GM19043 (cell line): ENCODE data around the gene ATP2A3.

Source experiments
- ATAC-seq: cut with Tn5 transposase; IDR thresholded peaks from one replicate; pipeline ENCODE4 v1.9.1; 2021; ENCODE audit warnings: low read depth; ENCODE audit not compliant: unreplicated experiment

Gene ATP2A3

DNA sequence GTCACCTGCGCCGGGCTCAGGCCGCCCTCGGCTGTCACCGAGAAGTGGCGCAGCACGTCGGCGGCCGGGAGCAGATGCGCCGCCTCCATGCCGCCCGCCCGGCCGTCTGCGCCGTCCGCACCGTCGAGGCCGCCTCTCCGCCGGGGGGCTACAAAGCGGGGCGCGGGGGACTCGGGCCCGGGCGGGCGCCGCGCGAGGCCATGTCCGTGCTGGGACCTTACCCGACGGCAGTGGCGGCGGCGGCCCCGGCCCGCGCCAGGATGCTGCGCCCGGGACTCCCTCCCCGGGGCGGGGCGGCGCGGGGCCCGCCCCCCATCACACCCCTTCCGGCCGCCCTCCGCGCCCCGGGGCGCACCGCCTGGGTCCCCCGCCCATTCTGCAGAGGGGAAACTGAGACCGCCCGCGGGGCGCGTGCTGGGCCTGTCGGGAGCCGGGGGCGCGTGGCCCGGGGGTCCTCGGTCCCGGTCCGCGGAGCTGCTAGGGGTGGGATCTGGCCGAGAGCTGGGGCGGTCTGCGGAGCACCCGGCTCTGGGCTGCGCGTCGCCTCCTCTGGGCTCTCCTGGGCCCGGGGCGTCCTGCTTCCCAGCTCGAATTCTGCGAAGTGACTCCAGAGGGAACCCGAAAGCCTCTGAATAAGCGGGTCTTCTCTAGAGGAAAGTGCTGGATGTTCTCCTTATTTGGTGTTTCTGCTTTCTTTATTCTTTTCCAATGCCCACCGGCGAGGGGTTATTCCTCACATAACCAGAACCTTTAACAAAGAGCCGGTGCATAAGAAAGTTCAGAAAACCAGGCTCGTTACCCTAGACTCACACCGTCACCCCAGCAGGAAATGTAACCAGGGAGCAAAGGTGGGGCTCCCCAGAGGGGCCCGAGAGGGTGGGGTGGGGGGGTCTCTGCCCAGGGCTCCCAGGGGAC is at the start of gene ATP2A3:
TSS of gene ATP2A3 (minus strand) at position 235 of the 915 bp plus-strand sequence. CDS start at position 89, 146 bp downstream.
- ATAC-seq: no peak

- ATAC-seq: no peak
These were observed 46.5 kb upstream of the ATP2A3 start for GRCh38 chr17:4010754-4011153.

DNA sequence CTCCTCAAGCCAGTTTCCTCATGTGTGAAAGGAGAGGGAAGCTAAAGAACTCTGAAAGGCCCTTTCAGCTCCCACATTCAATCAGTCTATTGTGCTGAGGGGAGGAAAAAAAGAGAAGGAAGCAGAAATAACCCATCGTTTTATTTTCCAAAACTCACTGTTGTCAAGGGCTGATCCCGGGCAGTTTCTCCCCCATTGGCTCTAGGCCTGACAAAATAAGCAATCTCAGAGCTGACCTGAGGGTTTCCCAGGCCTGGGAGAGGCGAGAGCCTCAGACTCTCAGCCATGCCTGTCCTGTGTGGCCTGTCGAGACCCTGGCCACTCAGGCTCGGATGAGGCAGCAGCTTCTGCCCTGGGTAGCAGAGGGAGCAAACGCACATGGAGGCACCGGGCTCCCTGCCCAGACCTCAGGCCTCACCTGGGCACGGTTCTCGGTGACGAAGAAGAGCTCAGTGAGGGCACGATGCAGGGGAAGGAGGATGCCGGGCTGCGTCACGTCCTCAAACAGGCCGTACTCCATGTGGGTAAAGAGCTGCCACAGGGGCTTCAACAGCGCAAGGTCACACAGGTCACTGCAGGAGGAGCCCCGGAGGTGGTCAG is 45.0 kb upstream of the ATP2A3 start:
- ATAC-seq: no peak

- ATAC-seq: no peak
These were observed 44.4 kb upstream of the ATP2A3 start for GRCh38 chr17:4008441-4009185.

DNA sequence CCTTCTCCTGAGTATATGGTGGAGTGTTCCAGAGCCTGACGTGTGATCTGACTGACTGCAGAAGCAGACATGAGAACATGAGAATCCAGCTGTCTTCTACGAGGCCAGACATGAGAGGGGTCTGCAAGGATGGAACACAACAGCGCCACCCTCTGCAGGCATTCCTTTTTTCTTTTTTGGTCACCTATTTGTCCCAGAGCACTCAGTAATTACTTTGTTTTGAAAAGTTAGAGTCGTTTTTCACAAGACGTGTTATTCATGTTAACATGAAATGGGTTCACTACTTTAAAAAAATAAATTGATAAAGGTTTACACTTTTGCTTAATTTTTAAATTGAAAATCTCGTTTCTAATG is 43.8 kb upstream of the ATP2A3 start:
- ATAC-seq: no peak

DNA sequence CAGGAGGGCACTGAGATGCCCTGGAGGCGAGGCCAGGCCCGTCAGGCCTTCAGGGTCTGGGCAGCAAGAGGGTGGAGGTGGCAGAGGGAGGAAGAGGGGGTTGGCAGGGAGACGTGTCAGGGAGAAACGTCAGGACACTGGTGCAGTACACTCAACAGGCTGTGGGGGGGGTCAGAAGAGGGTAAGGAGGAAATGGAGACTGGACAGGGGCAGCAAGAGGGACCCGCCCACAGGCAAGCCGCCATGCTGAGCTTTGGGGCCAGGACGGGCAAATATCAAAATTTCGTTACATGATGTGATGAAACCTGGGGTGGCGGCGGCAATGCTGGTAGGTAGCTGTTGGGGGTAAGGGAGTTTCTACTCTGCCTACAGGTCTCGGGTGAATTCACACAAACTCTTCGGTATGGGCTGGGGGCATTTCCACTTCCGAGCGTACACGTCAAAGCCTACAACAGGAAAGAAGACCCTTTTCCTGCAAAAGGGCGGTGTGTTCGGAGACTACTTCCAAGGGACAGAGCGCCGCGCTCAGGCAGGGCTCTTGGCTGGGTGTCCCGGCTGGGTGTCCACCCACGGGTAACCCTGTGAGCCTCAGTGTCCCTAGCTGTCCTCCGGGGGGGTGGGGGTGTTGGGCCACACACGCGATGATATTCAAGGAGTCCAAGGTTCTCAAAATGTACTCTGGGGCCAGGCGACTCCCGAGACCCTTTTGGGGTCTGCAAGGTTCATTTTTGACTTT is 43.3 kb upstream of the ATP2A3 start:
- no peak for ATAC-seq

GRCh38 chr17:4006745-4007211 is 42.5 kb upstream of the ATP2A3 start:
- ATAC-seq: no peak

DNA sequence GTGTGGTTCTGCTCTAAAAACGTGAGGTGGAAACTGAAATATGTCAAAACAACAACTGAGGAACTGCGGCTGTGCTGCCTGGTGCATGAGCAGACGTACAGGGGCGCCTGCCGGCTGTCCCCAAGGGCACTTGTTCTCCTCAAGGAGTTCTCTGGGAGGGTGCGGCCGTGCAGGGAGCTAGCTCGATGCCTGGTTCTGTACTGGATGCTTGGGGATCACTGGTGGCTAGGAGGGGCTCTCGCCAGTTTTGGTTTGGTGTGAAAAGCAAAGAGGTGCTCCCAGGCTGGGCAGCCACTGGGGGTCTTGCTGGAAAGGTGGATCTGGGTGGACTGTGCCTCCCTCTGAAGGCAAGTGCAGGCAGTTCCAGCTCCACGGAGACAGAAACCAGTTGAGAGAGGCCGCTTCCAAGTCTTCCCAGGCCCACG is 41.9 kb upstream of the ATP2A3 start:
- ATAC-seq: no peak

GRCh38 chr17:4005296-4006164 is 41.3 kb upstream of the ATP2A3 start:
- ATAC-seq: no peak

DNA sequence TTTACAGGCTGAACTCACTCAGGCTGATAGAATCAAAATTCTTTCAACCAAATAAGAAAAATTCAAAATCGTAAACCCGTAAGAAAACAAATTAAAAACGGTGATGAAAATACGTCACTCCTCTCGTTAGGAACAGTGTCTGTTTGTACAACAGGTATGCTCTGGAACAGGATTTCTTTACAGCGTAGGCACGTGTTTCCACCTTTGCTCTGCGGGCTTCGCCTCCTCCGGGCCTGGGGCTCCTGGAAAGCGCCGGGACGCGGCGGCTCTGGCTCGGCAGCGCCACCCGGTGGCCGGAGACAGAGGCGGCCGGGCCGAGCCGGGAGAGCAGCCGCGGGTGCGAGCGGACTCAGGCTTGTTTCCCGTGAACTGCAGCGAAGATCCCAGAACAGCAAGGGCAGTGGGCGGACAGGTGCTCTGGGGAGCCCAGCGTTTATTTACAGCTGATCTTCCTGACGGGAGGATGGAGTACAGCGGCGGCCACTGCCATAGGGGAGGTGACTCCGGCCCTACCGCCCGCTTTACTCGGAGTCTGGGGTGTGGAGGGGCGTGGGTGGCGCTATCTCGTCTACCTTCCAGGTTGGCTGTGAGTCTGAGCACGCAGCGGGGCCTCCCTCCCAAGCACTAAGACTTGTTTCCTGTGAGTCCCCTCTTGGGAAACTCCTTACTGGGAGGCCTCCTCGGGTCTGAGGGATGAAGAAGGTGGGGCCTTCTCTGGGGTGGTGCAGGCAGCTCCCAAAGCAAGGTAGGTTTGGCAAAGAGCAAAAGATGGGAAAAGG is 40.5 kb upstream of the ATP2A3 start:
- no peak for ATAC-seq

GRCh38 chr17:4003501-4004421 is 39.5 kb upstream of the ATP2A3 start:
- ATAC-seq: no peak

DNA sequence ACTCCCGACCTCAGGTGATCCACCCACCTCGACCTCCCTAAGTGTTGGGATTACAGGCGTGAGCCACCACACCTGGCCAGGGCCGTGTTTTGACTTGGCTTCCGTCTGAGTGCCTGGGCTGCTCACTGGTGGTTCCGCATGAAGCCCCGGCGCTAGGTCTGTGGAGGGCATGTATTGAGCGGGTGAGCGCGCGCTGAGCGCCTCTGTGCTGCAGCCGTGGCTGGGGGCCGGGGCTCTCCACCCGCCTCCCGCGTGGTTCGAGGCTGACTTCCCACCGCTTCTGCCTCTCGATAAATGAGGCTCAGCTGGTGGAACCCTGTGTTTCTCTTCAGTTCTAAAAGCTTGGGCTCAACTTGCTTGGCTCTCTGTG is 38.9 kb upstream of the ATP2A3 start:
- no peak for ATAC-seq

DNA sequence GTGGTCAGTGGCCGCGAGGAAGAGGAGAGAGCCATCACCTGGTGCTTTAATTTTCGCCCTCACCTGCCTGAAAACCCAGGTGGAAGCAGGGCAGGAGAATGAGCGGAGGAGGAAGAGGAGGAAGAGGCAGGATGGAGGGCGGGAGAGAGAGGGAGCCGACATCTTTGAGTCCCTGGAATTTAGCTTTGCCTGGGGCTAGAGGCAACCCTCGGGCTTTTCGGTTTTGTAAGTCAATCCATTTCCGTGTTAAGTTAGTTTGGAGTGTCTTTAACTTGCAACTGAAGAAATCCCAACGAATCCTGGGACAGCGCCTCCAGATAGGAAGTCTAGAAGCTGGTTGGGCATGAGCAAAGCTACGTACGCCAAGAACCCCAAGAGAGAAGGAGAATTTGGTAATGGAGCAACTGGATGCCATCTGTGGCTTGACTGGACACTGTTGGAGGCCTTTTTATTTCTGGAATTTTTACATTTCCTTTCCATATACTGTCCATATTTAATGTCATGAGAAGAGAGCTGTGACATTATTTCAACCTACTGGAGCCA is 36.9 kb upstream of the ATP2A3 start:
- no peak for ATAC-seq

DNA sequence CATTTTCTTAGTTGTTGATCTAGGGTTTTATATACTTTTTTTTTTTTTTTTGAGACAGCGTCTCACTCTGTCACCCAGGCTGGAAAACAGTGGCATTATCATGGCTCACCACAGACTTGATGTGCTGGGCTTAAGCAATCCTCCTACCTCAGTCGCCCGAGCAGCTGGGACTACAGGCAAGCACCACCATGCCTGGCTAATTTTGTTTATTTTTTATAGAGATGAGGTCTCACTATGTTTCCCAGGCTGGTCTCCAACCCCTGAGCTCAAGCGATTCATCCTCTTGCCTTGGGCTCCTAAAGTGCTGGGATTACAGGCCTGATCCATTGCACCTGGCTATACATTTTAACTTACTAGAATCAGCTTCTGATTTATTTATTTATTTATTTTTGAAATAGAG is 34.2 kb upstream of the ATP2A3 start:
- ATAC-seq: no peak

- no peak for ATAC-seq
These were observed 30.8 kb upstream of the ATP2A3 start for GRCh38 chr17:3995067-3995466.

GRCh38 chr17:3994221-3994576 is 30.0 kb upstream of the ATP2A3 start:
- ATAC-seq: no peak

GRCh38 chr17:3993493-3994220 is 29.4 kb upstream of the ATP2A3 start:
- no peak for ATAC-seq
